SK-N-MC (cell line): ENCODE data around the gene OR13J1.

ENCODE experiments used
- EZH2 ChIP-seq: fragments of 200-600 bp; sonication (generic); IDR thresholded peaks from one replicate; pipeline ENCODE4 v1.6.1; 2017; ENCODE audit warnings: antibody characterized with exemption
- POLR2AphosphoS5 ChIP-seq: IDR thresholded peaks from 2 replicates; pipeline ENCODE4 v1.6.1; 2012; ENCODE audit warnings: mild to moderate bottlenecking, low read depth, low read length, borderline replicate concordance

- TF ChIP-seq POLR2AphosphoS5 (no peak), EZH2 (no peak)
These were observed 24.1 kb downstream of the OR13J1 start for GRCh38 chr9:35845824-35846771.
